K562 (cell line): Measurements from ENCODE around the gene PRSS1. TPM values are rescaled to one million over a fixed set of nuclear protein-coding genes. Genes with fewer than 3 reads are reported as not detected.

Experiments
- ATAC-seq: fragments of 200-7000 bp; cut with Tn5 transposase; 3 replicates; pipeline ENCODE4 v1.9.1; 2020; ENCODE audit warnings: moderate library complexity
- BruUV-seq: library from RNA; stranded (reverse); fragments of 400-500 nt; replicated peaks from 2 replicates; lab custom pipeline; 2021; lab: Mats Ljungman, UMichigan
- CTCF ChIA-PET: fragments of 300-600 bp; formaldehyde crosslinking; extraction: SDS; loops from one replicate; lab custom pipeline; 2021; ENCODE audit warnings: low intra/inter-chr PET ratio; lab: Yijun Ruan, JAX
- POLR2A ChIA-PET: fragments of 300-600, 350-650 bp; sonication (Branson Sonifier 250); formaldehyde crosslinking; extraction: SDS; loops from one replicate; lab custom pipeline; 2021; ENCODE audit warnings: antibody characterized with exemption, inconsistent platforms; lab: Yijun Ruan, JAX
- DNase-seq, 4 experiments: peaks; one replicate each; pipeline versions ENCODE4 v3.0.0 to v3.0.0-alpha.2; 2011 to 2018; ENCODE audit warnings: low spot score in 3 of 4, mixed read lengths in 3 of 4; ENCODE audit errors: extremely low read depth in 1 of 4
- FAIRE-seq: peaks from 2 replicates; lab custom pipeline; 2011; peaks lifted over from hg19 to GRCh38; lab: Jason Lieb, UNC
- H2AFZ ChIP-seq: 2 replicates; pipeline ENCODE4 v1.6.0; 2011; ENCODE audit warnings: low read depth, low read length, control low read depth, inconsistent platforms
- H3K27ac ChIP-seq: fragments of 200-600 bp; 3 replicates; pipeline ENCODE4 v1.8.0; 2011; ENCODE audit warnings: low read depth, mild to moderate bottlenecking, control low read depth, inconsistent platforms, low read length, moderate library complexity, mixed read lengths; ENCODE audit errors: extremely low read depth
- H3K27me3 ChIP-seq, 2 experiments: fragments of 300-600 bp in 1 of 2; 2 replicates in 1 of 2; 3 replicates in 1 of 2; pipeline versions ENCODE4 v1.6.0 to v1.8.0; 2011; ENCODE audit warnings: inconsistent platforms in 2 of 2, low read length in 2 of 2, mild to moderate bottlenecking in 1 of 2, mixed read lengths in 1 of 2, moderate library complexity in 1 of 2; ENCODE audit not compliant: control insufficient read depth in 2 of 2, insufficient read depth in 2 of 2
- H3K36me3 ChIP-seq: fragments of 300-600 bp; 3 replicates; pipeline ENCODE4 v1.8.0; 2011; ENCODE audit warnings: mild to moderate bottlenecking, low read length, inconsistent platforms; ENCODE audit not compliant: control insufficient read depth, insufficient read depth
- H3K4me1 ChIP-seq, 2 experiments: fragments of 200-600 bp in 1 of 2; replicated peaks in 1 of 2; 2 replicates in 1 of 2; 3 replicates in 1 of 2; pipeline versions ENCODE4 v1.5.1 to v1.8.0; 2011; ENCODE audit warnings: inconsistent platforms in 2 of 2, low read length in 2 of 2, mild to moderate bottlenecking in 1 of 2, mixed read lengths in 1 of 2, moderate library complexity in 1 of 2; ENCODE audit not compliant: control insufficient read depth in 2 of 2, insufficient read depth in 2 of 2
- H3K4me2 ChIP-seq: 2 replicates; pipeline ENCODE4 v1.6.1; 2011; ENCODE audit warnings: low read length, control low read depth, inconsistent platforms, mixed read lengths; ENCODE audit not compliant: insufficient read depth
- H3K4me3 ChIP-seq: fragments of 200-600 bp; sonication (generic), shearing (Covaris generic); 2 replicates; pipeline ENCODE4 v1.5.1; 2016; ENCODE audit warnings: control low read depth, inconsistent platforms
- H3K79me2 ChIP-seq: fragments of 200-600 bp; 3 replicates; pipeline ENCODE4 v1.8.0; 2011; ENCODE audit warnings: low read length, inconsistent platforms; ENCODE audit not compliant: control insufficient read depth, insufficient read depth
- H3K9ac ChIP-seq, 2 experiments: 2 replicates each; pipeline versions ENCODE4 v1.6.0 to v1.6.1; 2011; ENCODE audit warnings: low read depth in 2 of 2, low read length in 2 of 2, control low read depth in 1 of 2, inconsistent platforms in 1 of 2, mild to moderate bottlenecking in 1 of 2, mixed read lengths in 1 of 2; ENCODE audit not compliant: insufficient read depth in 1 of 2
- H3K9me1 ChIP-seq: one replicate; pipeline ENCODE4 v1.6.0; 2011; ENCODE audit warnings: inconsistent platforms, mild to moderate bottlenecking, low read length, moderate library complexity; ENCODE audit not compliant: control insufficient read depth, insufficient read depth
- H3K9me3 ChIP-seq: replicated peaks from 2 replicates; pipeline ENCODE4 v1.5.1; 2011; ENCODE audit warnings: low read depth, low read length, inconsistent platforms; ENCODE audit not compliant: control insufficient read depth, insufficient read depth
- H4K20me1 ChIP-seq: replicated peaks from 2 replicates; pipeline ENCODE4 v1.6.1; 2011; ENCODE audit warnings: low read length, inconsistent platforms, mixed read lengths; ENCODE audit not compliant: control insufficient read depth, insufficient read depth
- CBX1 ChIP-seq: sonication (generic); IDR thresholded peaks from 2 replicates; pipeline ENCODE4 v1.6.1; 2016; ENCODE audit warnings: antibody characterized with exemption, low read depth, mild to moderate bottlenecking
- CREB1 ChIP-seq, 2 experiments: sonication (generic) in 1 of 2; formaldehyde crosslinking in 1 of 2; IDR thresholded peaks; 2 replicates each; pipeline versions ENCODE4 v1.6.1 to v1.8.0; 2012 to 2022; ENCODE audit warnings: inconsistent platforms in 1 of 2, mild to moderate bottlenecking in 1 of 2, missing genetic modification reagents in 1 of 2, moderate library complexity in 1 of 2
- ELF4 ChIP-seq: fragments of 450-650 bp; formaldehyde crosslinking; IDR thresholded peaks from 2 replicates; pipeline ENCODE4 v1.4.0; 2022; ENCODE audit warnings: missing genetic modification characterization
- ZNF184 ChIP-seq: sonication (generic); formaldehyde crosslinking; IDR thresholded peaks from 2 replicates; pipeline ENCODE4 v1.5.0; 2020; ENCODE audit warnings: missing genetic modification reagents
- ZNF584 ChIP-seq: fragments of 200-800 bp; sonication (Bioruptor generic); IDR thresholded peaks from 2 replicates; pipeline ENCODE4 v1.6.1; 2016; ENCODE audit warnings: low read depth, mild to moderate bottlenecking, missing genetic modification characterization, missing compliant biosample characterization
- ZNF644 ChIP-seq: fragments of 200-800 bp; sonication (Bioruptor generic); IDR thresholded peaks from 2 replicates; pipeline ENCODE4 v1.6.1; 2016; ENCODE audit warnings: low read depth, missing genetic modification characterization, missing compliant biosample characterization
- WGBS: fragments of 100-300 bp; shearing (Covaris generic); methylation state at CpG from one replicate; pipeline ENCODE4 v1.1.6; 2016; ENCODE audit warnings: low coverage, mixed read lengths; ENCODE audit not compliant: insufficient coverage; ENCODE audit errors: missing lambda C conversion rate; 5-methylcytosine and 5-hydroxymethylcytosine counted together
- in situ Hi-C: fragments of 300-500 bp; cut with MboI; formaldehyde crosslinking; loops from 4 replicates; pipeline ENCODE4 v1.15.0; 2018; ENCODE audit warnings: inconsistent platforms, mixed read lengths
- intact Hi-C: fragments of 100-400 bp; cut with micrococcal nuclease; formaldehyde crosslinking; loops from 2 replicates; pipeline ENCODE4 v1.14.2; 2022
- polyA plus RNA-seq, 8 experiments: library from polyadenylated mRNA; depleted of rRNA in 4 of 8; stranded (reverse) in 5 of 8; unstranded in 3 of 8; fragments of >200 nt; fragmentation: Nextera tagmentation in 2 of 8; fragmentation: Illumina TruSeq in 1 of 8; extraction: Ambion mirVana in 2 of 8; extraction: Trizol in 1 of 8; gene quantifications; 2 replicates each; pipeline versions ENCODE4 v1.2.1 to v1.2.3, GENCODE V29; 2011 to 2014; ENCODE audit warnings: inconsistent platforms in 1 of 8, missing spikeins in 1 of 8
- total RNA-seq, 7 experiments: library from RNA; depleted of rRNA in 6 of 7; stranded (reverse); fragments of >200 nt in 6 of 7; fragmentation: Illumina TruSeq in 2 of 7; extraction: Trizol in 2 of 7; gene quantifications; 2 replicates each; pipeline versions ENCODE4 v1.2.1 to v1.2.3, GENCODE V29; 2011 to 2021; ENCODE audit warnings: low replicate concordance in 1 of 7
- TF ChIP-seq, protein P1 (sequence below): sonication (generic); formaldehyde crosslinking; IDR thresholded peaks from 2 replicates; pipeline ENCODE4 v1.8.0; 2022; ENCODE audit warnings: missing genetic modification reagents, mild to moderate bottlenecking, borderline replicate concordance
- TF ChIP-seq, protein P2 (sequence below): fragments of 250-450 bp; sonication (Bioruptor Pico); IDR thresholded peaks from 2 replicates; pipeline ENCODE4 v1.4.0; 2020
- TF ChIP-seq, protein P3 (sequence below), 2 experiments: IDR thresholded peaks in 1 of 2; conservative IDR thresholded peaks in 1 of 2; 2 replicates each; pipeline ENCODE4 v1.6.1; 2016; ENCODE audit warnings: low read depth in 2 of 2, mild to moderate bottlenecking in 1 of 2, missing compliant biosample characterization in 1 of 2, missing genetic modification characterization in 1 of 2, moderate library complexity in 1 of 2
- TF ChIP-seq, protein P4 (sequence below): IDR thresholded peaks from 2 replicates; pipeline ENCODE4 v1.6.1; 2012; ENCODE audit warnings: low read depth, low read length, improper control_type of control experiment, borderline replicate concordance

Gene PRSS1
- total and polyA plus RNA-seq, 9 of the 15 experiments (the other 6 are each of a cell fraction or from before 2014, with no cell fraction given) = 0.07 to 6.6 (median 0.20) TPM; not detected in 6

DNA sequence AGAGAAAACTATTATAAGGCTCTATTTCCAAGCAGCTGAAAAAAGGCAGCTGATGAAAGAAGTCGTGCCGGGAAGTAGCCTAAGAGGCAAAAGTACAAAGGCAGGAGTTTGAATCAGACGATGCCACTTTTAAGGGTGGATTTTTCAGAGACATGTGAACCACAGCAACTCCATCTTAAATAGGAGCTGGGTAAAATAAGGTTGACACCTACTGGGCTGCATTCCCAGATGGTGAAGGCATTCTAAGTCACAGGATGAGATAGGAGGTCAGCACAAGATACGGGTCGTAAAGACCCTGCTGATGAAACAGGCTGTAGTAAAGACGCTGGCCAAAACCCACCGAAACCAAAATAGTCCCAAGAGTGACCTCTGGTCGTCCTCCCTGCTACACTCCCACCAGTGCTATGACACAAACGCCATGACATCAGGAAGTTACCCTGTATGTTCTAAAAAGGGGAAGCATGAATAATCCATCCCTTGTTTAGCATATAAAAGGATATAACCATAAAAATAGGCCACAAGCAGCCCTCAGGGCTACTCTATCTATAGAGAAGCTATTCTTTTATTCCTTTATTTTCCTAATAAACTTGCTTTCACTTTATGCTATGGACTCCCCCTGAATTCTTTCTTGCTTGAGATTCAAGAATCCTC is 45.5 kb upstream of the PRSS1 start:
- no peak overlapping the region for H3K9ac ChIP-seq
- no peaks in the 10 kb centered on the region for H3K9me3 ChIP-seq
- BruUV-seq = no TSS peak
- H3K4me1 ChIP-seq = no peaks in the 10 kb centered on the region
- intact Hi-C loops (no loop called here), in situ Hi-C loops (no loop called here)
- H3K27me3 ChIP-seq = no peaks in the 10 kb centered on the region
- WGBS = 3% methylated on average over 9 of the region's 9 CpGs
- no peak for DNase-seq
- no peak for ATAC-seq
- no peak for FAIRE-seq
- CTCF ChIA-PET = no interaction called here
- H4K20me1 ChIP-seq = no peaks in the 10 kb centered on the region
- no peak overlapping the region for H3K27ac ChIP-seq
- H3K9me1 ChIP-seq = no peaks in the 10 kb centered on the region
- H3K36me3 ChIP-seq = no peaks in the 10 kb centered on the region
- no peak overlapping the region for H2AFZ ChIP-seq
- no peaks in the 10 kb centered on the region for H3K79me2 ChIP-seq
- no peak overlapping the region for H3K4me3 ChIP-seq
- H3K4me2 ChIP-seq = no peak overlapping the region
- POLR2A ChIA-PET = no interaction called here
- TF ChIP-seq, protein P1, sequence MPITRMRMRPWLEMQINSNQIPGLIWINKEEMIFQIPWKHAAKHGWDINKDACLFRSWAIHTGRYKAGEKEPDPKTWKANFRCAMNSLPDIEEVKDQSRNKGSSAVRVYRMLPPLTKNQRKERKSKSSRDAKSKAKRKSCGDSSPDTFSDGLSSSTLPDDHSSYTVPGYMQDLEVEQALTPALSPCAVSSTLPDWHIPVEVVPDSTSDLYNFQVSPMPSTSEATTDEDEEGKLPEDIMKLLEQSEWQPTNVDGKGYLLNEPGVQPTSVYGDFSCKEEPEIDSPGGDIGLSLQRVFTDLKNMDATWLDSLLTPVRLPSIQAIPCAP (CRISPR knock-in tag) = no peak
- TF ChIP-seq ELF4 = no peak
- no peak for TF ChIP-seq CREB1 (IDR thresholded peaks at IDR 0.05)
- no peak for TF ChIP-seq CREB1 (CRISPR knock-in tag; IDR thresholded peaks at IDR 0.05)
- peak; percentile 87; the same call in 1 of the 2 replicates for TF ChIP-seq ZNF584
- TF ChIP-seq CBX1 = no peak
- no peak for TF ChIP-seq ZNF184 (CRISPR knock-in tag)
- 0 out of 2 replicates have a peak, but pooled peaks have one; percentile 36 for TF ChIP-seq ZNF644 (tag)
- TF ChIP-seq, protein P2, sequence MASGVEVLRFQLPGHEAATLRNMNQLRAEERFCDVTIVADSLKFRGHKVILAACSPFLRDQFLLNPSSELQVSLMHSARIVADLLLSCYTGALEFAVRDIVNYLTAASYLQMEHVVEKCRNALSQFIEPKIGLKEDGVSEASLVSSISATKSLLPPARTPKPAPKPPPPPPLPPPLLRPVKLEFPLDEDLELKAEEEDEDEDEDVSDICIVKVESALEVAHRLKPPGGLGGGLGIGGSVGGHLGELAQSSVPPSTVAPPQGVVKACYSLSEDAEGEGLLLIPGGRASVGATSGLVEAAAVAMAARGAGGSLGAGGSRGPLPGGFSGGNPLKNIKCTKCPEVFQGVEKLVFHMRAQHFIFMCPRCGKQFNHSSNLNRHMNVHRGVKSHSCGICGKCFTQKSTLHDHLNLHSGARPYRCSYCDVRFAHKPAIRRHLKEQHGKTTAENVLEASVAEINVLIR = peak; percentile 24; the same call in 1 of the 2 replicates
- TF ChIP-seq, protein P3, sequence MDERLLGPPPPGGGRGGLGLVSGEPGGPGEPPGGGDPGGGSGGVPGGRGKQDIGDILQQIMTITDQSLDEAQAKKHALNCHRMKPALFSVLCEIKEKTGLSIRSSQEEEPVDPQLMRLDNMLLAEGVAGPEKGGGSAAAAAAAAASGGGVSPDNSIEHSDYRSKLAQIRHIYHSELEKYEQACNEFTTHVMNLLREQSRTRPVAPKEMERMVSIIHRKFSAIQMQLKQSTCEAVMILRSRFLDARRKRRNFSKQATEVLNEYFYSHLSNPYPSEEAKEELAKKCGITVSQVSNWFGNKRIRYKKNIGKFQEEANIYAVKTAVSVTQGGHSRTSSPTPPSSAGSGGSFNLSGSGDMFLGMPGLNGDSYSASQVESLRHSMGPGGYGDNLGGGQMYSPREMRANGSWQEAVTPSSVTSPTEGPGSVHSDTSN (CRISPR knock-in tag; IDR thresholded peaks at IDR 0.05; ENCODE audit: low read depth) = no peak
- TF ChIP-seq, protein P3 (tag; conservative IDR thresholded peaks at IDR 0.05; ENCODE audit: low read depth) = no peak
- TF ChIP-seq, protein P4, sequence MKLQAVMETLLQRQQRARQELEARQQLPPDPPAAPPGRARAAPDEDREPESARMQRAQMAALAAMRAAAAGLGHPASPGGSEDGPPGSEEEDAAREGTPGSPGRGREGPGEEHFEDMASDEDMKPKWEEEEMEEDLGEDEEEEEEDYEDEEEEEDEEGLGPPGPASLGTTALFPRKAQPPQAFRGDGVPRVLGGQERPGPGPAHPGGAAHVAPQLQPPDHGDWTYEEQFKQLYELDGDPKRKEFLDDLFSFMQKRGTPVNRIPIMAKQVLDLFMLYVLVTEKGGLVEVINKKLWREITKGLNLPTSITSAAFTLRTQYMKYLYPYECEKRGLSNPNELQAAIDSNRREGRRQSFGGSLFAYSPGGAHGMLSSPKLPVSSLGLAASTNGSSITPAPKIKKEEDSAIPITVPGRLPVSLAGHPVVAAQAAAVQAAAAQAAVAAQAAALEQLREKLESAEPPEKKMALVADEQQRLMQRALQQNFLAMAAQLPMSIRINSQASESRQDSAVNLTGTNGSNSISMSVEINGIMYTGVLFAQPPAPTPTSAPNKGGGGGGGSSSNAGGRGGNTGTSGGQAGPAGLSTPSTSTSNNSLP = no peak
